GM12873 (cell line): ENCODE measurements around the gene ZNF622.

Source experiments
- TF ChIP-seq, protein P1 (sequence below): IDR thresholded peaks from 2 replicates; pipeline ENCODE4 v1.5.1; 2012; ENCODE audit warnings: low read depth, mild to moderate bottlenecking, moderate library complexity, low read length, control low read depth; ENCODE audit not compliant: insufficient read depth; ENCODE audit errors: missing control alignments

ZNF622 gene

DNA sequence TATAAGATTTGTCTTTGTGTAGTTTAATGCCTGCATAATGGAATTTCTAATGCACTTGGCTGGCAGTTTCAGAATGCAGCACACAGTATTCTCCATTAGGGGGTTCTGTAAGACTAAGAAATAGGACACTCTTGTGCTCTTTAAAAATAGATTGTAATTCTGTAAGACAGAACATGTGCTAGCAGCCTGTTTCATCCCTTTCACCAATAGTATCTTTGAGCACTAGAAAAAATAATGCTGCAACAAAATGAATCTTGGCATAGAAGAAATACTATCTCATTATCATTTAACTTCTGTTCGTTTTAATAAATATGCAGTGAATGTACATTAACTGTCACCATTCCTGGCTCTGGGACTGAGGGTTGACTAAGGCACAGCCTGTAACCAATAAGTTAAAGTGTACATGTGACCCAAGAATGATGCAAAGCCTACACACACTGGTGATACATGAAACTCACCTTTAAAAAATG, 23.8 kb upstream of the ZNF622 start:
- TF ChIP-seq, protein P1, sequence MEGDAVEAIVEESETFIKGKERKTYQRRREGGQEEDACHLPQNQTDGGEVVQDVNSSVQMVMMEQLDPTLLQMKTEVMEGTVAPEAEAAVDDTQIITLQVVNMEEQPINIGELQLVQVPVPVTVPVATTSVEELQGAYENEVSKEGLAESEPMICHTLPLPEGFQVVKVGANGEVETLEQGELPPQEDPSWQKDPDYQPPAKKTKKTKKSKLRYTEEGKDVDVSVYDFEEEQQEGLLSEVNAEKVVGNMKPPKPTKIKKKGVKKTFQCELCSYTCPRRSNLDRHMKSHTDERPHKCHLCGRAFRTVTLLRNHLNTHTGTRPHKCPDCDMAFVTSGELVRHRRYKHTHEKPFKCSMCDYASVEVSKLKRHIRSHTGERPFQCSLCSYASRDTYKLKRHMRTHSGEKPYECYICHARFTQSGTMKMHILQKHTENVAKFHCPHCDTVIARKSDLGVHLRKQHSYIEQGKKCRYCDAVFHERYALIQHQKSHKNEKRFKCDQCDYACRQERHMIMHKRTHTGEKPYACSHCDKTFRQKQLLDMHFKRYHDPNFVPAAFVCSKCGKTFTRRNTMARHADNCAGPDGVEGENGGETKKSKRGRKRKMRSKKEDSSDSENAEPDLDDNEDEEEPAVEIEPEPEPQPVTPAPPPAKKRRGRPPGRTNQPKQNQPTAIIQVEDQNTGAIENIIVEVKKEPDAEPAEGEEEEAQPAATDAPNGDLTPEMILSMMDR: peak; percentile 39

DNA sequence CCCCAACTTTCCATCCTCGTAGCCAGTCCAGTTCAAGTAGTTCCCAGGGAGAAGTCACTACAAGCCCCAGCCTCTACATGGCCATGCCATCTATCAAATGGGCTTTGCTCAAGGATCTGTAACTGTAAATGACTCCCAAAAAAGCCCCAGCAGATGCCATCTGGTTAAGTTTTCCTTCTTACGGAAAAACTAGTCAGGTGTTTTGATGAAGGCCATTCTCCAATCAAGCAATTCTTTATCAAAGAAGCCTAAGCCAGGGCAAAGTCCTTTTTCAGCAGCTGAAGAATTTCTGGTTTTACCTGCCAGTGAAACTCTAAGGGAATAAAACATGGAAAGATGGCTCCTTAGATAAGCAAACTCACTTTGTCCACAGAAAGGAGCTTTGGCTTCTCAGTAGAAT, 21.9 kb upstream of the ZNF622 start:
- TF ChIP-seq, protein P1: no peak

DNA sequence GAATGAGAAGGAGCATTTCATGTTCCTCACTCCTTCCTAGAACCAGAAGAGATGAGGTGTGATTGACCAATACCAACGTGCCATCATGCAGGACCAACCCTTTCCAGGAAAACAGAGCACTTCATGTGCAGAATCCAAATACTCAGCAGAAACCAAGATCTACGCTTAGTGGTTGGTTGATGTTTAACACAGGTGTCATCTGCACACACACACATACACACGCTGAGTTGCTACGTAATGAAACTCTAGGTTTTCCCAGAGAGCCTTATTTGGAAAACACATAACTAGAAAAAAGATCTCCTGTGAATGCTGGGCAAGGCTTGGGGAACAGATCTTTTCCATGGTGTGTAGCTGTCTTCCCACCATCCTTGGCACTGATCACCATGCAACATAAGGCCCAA, 21.1 kb upstream of the ZNF622 start:
- TF ChIP-seq, protein P1: no peak

DNA sequence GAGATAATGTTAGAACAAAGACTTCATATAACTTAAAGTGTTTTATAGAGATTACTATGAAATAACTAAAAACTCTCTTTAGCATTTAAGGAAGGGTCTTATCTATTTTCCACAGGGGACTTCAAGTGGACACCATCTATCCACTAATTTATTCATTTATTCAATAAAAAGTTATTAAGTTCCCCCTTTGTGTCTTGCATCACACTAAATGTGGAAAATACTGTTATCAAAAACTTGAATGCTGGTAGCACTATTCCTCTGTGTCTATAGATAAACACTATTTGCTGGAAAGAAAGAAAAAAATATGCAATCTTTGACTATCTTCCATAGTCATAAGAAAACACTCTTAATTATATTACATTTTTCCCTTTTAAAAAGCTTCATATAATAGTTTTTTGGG, 20.1 kb upstream of the ZNF622 start:
- TF ChIP-seq, protein P1: no peak

DNA sequence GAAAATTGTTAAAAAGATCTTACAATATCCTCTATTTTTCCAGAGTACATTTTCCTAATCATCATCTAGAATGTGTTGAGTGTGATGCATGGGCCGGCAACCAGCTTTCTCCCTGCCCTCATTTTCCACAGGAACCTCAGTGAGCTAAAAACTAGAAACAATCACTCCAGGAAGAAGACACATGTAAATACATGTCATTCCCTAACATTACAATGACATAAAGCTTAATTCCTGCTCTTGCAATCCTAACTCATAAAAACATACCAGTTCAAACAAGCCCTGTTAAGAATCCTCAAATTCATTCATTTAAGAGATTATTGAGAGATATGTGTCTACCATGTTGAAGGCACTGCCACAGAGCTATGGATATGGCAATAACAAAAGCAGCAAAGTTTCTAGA, 18.5 kb upstream of the ZNF622 start:
- TF ChIP-seq, protein P1: no peak

DNA sequence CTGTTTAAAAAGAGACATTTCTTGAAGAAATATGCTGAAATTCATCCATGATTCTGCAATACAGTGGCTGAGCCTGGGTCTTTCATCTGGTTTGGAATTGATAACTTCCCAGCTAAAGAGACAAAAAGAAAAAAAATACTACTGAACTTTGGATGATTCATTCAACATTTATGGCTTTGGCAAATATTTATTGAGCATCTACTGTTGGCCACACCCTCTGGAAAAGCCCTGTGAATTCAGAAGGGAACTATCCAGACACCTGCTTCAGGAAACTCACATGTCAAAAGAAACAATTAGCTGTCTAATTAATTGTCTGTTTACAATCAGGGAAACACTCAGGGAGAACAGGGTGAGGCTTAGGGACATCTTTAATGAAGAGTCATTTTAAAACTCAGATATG, 17.8 kb upstream of the ZNF622 start:
- TF ChIP-seq, protein P1: no peak

DNA sequence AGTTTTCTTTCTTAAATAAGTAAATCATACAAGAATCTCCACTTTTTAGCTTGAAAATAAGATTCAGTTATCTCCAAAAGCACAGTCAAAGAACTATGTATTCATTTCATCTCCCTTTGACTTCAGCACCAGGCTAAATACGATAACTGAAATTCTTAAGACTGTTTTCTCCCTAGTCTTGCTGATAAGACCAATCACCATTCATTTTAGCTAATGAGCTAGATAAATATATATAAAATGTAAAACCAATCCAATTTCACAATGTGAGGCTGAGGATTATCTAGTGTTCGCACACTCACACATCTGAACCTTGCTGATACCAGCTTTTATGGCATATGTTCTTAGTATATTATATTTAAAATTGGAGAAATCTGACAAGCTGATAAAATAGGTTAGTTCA, 17.3 kb upstream of the ZNF622 start:
- TF ChIP-seq, protein P1: no peak

DNA sequence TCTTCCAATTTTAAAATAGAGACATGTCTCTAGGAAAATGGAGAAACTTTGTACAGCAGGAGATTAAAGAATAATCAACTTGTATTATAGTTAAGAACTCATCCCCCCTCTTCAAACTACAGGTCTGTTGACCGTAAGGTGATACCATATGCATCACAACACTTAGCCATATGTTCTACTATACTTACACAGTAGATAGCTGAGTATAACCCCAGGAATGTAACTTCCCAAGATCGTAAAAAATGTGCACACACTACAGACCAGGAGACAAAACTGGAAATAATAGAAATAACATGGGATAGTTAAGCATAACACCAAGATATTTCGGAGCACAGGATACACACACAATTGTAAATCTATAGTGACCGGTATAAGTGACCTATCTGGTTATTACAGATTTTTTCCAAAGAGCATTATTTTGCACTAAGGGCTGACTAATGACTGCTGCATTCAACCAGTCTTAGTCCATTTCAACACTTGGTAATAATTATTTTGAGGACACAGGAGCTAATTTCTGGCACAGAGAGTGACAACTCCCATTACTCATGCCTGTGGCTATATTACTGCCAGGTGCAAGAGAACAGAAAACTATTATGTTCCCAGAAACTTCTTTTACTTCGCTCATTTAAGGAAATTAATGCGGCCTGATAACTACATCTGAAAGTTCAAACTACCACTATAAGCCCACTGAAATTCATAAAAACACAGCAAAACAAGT, 15.4 kb upstream of the ZNF622 start:
- TF ChIP-seq, protein P1: no peak
